ENCODE measurements around the gene DAB2IP.

The DAB2IP gene

DNA sequence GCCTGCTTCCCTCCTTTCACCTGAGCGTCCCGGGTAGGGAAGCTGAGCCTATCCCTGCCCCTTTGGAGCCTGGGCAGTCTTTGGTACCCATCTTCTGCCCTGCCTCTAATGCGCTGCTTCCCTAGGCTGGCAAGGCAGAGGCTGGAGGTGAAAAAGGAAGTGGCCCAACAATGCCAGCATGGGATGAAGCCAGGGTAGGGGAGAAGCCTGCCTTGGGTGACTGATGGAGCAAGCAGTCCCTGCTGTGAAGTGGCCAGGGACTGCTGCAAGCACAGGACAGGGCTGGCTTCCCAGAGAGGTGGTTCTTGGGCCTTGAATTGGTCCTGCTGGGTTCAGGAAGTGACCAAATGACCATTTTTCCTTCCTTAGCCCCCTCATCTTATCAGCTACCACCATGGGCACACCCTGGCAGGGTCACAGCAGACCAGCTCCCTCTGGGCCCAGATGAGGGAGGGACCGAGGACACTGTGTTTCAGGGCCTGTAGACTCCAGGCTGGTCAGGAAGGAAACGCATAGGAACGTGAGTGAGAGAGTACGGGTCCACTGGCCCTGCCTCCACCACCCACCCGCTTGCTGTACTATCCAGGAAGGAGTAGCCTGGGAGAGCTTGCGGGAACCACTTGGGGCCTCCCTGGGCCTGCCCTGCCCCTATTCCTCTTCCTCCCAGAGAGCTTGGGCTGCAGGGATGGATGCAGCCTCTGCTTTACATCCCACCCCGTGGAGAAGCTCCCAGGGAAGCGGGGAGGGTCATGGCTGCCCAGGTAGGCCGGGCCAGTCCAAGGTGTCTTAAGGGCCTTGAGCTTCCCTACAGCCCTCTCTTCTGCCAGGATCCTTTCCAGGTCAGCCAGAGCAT lies 102.6 kb downstream of the DAB2IP start:
- DNase-seq (ENCODE audit: low read depth), result no peak
- TF ChIP-seq, protein P1, sequence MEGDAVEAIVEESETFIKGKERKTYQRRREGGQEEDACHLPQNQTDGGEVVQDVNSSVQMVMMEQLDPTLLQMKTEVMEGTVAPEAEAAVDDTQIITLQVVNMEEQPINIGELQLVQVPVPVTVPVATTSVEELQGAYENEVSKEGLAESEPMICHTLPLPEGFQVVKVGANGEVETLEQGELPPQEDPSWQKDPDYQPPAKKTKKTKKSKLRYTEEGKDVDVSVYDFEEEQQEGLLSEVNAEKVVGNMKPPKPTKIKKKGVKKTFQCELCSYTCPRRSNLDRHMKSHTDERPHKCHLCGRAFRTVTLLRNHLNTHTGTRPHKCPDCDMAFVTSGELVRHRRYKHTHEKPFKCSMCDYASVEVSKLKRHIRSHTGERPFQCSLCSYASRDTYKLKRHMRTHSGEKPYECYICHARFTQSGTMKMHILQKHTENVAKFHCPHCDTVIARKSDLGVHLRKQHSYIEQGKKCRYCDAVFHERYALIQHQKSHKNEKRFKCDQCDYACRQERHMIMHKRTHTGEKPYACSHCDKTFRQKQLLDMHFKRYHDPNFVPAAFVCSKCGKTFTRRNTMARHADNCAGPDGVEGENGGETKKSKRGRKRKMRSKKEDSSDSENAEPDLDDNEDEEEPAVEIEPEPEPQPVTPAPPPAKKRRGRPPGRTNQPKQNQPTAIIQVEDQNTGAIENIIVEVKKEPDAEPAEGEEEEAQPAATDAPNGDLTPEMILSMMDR (conservative IDR thresholded peaks at IDR 0.05; ENCODE audit: low read length), result no peak
- H3K4me3 ChIP-seq (ENCODE audit: low read length), result no peak overlapping the region

GRCh38 chr9:121754655-121755436 lies 103.4 kb downstream of the DAB2IP start:
- no peak overlapping the region for H3K4me3 ChIP-seq (ENCODE audit: low read length)
- TF ChIP-seq, protein P1 (conservative IDR thresholded peaks at IDR 0.05; ENCODE audit: low read length), result no peak
- DNase-seq (ENCODE audit: low read depth), result no peak

DNA sequence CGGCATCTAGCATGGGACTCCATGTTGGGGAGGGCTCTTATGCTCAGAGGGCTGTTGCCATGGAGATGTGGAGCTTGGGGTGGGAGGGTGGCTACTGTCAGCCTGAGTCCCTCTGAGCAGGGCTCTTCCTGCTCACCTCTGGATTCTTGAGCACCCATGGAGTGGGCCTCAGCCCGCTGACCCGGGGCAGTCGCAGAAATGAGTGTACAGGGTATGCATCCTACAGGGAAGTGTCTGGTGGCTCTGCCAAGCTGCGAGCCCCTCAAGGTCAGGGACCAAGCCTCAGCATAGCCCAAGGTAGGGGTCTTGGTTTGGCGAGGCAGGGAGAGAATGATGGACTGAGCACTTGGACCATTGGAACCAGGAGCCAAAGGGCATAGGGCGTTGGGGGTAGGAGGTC lies 104.1 kb downstream of the DAB2IP start:
- no peak for DNase-seq (ENCODE audit: low read depth)
- no peak overlapping the region for H3K4me3 ChIP-seq (ENCODE audit: low read length)
- TF ChIP-seq, protein P1 (conservative IDR thresholded peaks at IDR 0.05; ENCODE audit: low read length), result no peak

DNA sequence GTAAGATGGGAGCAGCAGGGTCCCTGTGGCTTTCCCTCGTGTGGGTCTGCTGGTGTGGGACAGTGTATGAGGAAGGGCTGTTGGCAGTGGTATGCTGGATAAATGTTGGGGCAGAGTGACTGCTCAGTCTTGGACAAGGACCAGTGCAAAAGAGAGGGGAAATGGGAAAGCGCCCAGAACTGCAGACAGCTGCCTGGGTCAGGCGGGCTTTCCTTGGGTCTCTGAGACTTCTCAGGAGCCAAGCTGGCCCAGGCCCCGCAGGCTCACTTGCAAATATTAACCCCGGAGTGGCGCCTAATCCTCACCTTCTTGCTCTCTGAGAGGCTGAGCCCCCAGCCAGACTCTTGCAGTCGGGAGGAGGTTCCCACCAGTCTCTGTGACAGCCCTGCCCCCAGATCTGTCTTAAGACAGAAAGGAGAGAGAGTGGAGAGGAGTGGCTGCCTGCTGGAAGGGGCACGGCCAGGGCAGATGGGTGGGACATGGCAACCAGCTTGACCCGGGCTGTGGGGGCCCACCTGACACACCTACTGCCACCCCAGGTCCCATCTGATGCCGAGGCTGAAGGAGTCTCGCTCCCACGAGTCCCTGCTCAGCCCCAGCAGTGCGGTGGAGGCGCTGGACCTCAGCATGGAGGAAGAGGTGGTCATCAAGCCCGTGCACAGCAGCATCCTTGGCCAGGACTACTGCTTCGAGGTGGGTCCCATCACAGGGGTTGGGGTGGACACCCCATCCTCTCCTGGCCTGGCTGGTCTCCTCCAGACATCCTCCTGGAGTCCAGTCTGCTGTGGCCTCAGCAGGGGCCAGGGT lies 105.2 kb downstream of the DAB2IP start:
- no peak for DNase-seq (ENCODE audit: low read depth)
- H3K4me3 ChIP-seq (ENCODE audit: low read length), result no peak overlapping the region
- TF ChIP-seq, protein P1 (conservative IDR thresholded peaks at IDR 0.05; ENCODE audit: low read length), result no peak

DNA sequence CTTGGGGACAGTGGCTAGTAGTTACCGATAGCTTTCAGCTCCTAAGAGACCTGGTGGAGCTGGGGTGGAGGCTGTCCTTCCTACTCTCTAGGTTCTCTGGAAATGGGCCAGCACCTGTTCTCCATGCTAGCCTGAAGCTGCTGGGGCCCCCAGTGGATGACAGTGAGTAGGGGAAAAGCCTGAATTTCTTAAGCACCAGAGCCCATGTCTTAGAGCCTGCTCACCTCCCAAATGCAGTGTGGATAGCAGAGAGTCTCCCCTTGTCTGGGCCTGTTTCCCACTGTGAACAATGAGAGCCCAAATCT lies 105.8 kb downstream of the DAB2IP start:
- H3K4me3 ChIP-seq (ENCODE audit: low read length), result no peak overlapping the region
- TF ChIP-seq, protein P1 (conservative IDR thresholded peaks at IDR 0.05; ENCODE audit: low read length), result no peak
- DNase-seq (ENCODE audit: low read depth), result no peak

- TF ChIP-seq, protein P1 (conservative IDR thresholded peaks at IDR 0.05; ENCODE audit: low read length), result no peak
These were observed 107.3 kb downstream of the DAB2IP start for GRCh38 chr9:121758693-121759092.

More at GRCh38 chr9:121758693-121759092, 107.3 kb downstream of the DAB2IP start:
- H3K4me3 ChIP-seq (ENCODE audit: low read length), result no peak overlapping the region
- DNase-seq (ENCODE audit: low read depth), result no peak
